ENCODE measurements around the gene RAN. TPM values are rescaled to one million over a fixed set of nuclear protein-coding genes. Genes with fewer than 3 reads are reported as not detected.

RAN gene
- total and polyA plus RNA-seq, 9 of the 15 experiments (the other 6 are each of a cell fraction or from before 2014, with no cell fraction given) = 1,687 to 3,820 (median 2,300) TPM

DNA sequence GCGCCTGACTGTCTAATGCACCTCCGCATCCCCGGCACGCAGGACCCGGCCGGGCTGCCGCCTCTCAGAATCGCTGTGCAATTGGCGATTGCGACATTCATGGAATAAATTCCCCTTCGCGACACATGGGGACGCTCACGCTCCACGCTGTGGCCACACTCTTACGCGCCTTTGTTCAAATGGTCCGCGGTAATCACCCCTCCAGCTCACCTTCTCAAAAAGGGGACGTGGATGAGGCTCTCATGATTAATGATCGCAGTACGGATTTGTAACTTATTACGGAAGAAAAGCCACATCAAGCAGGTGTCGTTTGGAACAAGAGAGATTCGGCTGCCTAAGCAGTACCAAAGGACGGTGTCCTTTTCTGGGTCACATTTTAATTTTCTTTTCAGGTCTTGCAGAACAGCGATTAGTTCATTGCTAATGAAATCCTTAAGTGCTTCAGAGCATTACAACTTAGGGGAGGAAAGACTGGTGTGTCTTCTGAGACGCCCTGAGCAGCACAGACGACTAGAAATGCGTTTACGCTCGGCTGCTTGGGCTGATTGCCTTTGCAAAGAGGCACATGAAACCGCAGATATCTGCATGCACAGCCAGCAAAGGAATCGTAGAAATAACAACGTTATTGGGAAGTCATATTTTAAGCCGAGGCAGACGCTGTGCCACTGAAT, 44.5 kb downstream of the RAN start (continued):
- TF ChIP-seq ZNF592 (IDR thresholded peaks at IDR 0.05) = no peak
- TF ChIP-seq, protein P1, sequence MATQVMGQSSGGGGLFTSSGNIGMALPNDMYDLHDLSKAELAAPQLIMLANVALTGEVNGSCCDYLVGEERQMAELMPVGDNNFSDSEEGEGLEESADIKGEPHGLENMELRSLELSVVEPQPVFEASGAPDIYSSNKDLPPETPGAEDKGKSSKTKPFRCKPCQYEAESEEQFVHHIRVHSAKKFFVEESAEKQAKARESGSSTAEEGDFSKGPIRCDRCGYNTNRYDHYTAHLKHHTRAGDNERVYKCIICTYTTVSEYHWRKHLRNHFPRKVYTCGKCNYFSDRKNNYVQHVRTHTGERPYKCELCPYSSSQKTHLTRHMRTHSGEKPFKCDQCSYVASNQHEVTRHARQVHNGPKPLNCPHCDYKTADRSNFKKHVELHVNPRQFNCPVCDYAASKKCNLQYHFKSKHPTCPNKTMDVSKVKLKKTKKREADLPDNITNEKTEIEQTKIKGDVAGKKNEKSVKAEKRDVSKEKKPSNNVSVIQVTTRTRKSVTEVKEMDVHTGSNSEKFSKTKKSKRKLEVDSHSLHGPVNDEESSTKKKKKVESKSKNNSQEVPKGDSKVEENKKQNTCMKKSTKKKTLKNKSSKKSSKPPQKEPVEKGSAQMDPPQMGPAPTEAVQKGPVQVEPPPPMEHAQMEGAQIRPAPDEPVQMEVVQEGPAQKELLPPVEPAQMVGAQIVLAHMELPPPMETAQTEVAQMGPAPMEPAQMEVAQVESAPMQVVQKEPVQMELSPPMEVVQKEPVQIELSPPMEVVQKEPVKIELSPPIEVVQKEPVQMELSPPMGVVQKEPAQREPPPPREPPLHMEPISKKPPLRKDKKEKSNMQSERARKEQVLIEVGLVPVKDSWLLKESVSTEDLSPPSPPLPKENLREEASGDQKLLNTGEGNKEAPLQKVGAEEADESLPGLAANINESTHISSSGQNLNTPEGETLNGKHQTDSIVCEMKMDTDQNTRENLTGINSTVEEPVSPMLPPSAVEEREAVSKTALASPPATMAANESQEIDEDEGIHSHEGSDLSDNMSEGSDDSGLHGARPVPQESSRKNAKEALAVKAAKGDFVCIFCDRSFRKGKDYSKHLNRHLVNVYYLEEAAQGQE (IDR thresholded peaks at IDR 0.05; ENCODE audit: borderline replicate concordance) = peak; percentile 87
- TF ChIP-seq, protein P1 (CRISPR knock-in tag; IDR thresholded peaks at IDR 0.05; ENCODE audit: low read depth) = no peak
- no peak for TF ChIP-seq GATA2 (CRISPR knock-in tag; IDR thresholded peaks at IDR 0.05)
- TF ChIP-seq XRCC5 (IDR thresholded peaks at IDR 0.05; ENCODE audit: low read depth, low read length) = 0 out of 2 replicates have a peak, but pooled peaks have one; percentile 29
- no peak for TF ChIP-seq U2AF1 (optimal IDR thresholded peaks at IDR 0.05; ENCODE audit: low read depth, low read length)
- TF ChIP-seq ZNF140 (CRISPR knock-in tag; IDR thresholded peaks at IDR 0.05) = no peak
- peak; percentile 95 for TF ChIP-seq RB1 (IDR thresholded peaks at IDR 0.05; ENCODE audit: low read depth)
- peak; percentile 55 for TF ChIP-seq DACH1 (IDR thresholded peaks at IDR 0.05; ENCODE audit: partially characterized antibody)
- TF ChIP-seq ZNF197 (CRISPR knock-in tag; IDR thresholded peaks at IDR 0.05; ENCODE audit: low read depth) = no peak
- TF ChIP-seq TAL1 (IDR thresholded peaks at IDR 0.05) = no peak
- no peak for TF ChIP-seq ZC3H11A (IDR thresholded peaks at IDR 0.05; ENCODE audit: low read depth, low read length)
- peak; percentile 96 for TF ChIP-seq SMC3 (conservative IDR thresholded peaks at IDR 0.05; ENCODE audit: insufficient read depth, low read depth, low read length)
- TF ChIP-seq, protein P2, sequence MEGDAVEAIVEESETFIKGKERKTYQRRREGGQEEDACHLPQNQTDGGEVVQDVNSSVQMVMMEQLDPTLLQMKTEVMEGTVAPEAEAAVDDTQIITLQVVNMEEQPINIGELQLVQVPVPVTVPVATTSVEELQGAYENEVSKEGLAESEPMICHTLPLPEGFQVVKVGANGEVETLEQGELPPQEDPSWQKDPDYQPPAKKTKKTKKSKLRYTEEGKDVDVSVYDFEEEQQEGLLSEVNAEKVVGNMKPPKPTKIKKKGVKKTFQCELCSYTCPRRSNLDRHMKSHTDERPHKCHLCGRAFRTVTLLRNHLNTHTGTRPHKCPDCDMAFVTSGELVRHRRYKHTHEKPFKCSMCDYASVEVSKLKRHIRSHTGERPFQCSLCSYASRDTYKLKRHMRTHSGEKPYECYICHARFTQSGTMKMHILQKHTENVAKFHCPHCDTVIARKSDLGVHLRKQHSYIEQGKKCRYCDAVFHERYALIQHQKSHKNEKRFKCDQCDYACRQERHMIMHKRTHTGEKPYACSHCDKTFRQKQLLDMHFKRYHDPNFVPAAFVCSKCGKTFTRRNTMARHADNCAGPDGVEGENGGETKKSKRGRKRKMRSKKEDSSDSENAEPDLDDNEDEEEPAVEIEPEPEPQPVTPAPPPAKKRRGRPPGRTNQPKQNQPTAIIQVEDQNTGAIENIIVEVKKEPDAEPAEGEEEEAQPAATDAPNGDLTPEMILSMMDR (IDR thresholded peaks at IDR 0.05 in 2 of 3, conservative IDR thresholded peaks at IDR 0.05 in 1 of 3; ENCODE audit: insufficient read depth in 2 of 3, low read depth in 1 of 3, low read length in 3 of 3) = peak; percentile 95 to 97 (median 96)

Data from K562 (cell line).